Epithelial cell of esophagus (primary cell): Measurements from ENCODE around the gene MAPK12.

Source experiments
- DNase-seq: peaks from one replicate; pipeline ENCODE4 v3.0.0; 2010; ENCODE audit warnings: low read depth
- H3K4me3 ChIP-seq: 2 replicates; pipeline ENCODE4 v1.5.1; 2011; ENCODE audit warnings: mild to moderate bottlenecking, low read length, control low read depth
- TF ChIP-seq, protein P1 (sequence below): IDR thresholded peaks from 2 replicates; pipeline ENCODE4 v1.5.1; 2011; ENCODE audit warnings: low read depth, mild to moderate bottlenecking, low read length, control low read depth, inconsistent platforms; ENCODE audit not compliant: insufficient read depth; ENCODE audit errors: missing control alignments

Gene MAPK12

GRCh38 chr22:50215297-50216054 is 46.0 kb downstream of the MAPK12 start:
- DNase-seq = no peak
- TF ChIP-seq, protein P1, sequence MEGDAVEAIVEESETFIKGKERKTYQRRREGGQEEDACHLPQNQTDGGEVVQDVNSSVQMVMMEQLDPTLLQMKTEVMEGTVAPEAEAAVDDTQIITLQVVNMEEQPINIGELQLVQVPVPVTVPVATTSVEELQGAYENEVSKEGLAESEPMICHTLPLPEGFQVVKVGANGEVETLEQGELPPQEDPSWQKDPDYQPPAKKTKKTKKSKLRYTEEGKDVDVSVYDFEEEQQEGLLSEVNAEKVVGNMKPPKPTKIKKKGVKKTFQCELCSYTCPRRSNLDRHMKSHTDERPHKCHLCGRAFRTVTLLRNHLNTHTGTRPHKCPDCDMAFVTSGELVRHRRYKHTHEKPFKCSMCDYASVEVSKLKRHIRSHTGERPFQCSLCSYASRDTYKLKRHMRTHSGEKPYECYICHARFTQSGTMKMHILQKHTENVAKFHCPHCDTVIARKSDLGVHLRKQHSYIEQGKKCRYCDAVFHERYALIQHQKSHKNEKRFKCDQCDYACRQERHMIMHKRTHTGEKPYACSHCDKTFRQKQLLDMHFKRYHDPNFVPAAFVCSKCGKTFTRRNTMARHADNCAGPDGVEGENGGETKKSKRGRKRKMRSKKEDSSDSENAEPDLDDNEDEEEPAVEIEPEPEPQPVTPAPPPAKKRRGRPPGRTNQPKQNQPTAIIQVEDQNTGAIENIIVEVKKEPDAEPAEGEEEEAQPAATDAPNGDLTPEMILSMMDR = no peak

GRCh38 chr22:50213263-50213662 is 48.2 kb downstream of the MAPK12 start:
- no peak overlapping the region for H3K4me3 ChIP-seq
- TF ChIP-seq, protein P1 = no peak
- no peak for DNase-seq

More at GRCh38 chr22:50215297-50216054, 46.0 kb downstream of the MAPK12 start:
- no peak overlapping the region for H3K4me3 ChIP-seq

- DNase-seq = peak; percentile 50
- TF ChIP-seq, protein P1 = no peak
- no peak overlapping the region for H3K4me3 ChIP-seq
Observed at GRCh38 chr22:50211147-50211546, 50.3 kb downstream of the MAPK12 start.

DNA sequence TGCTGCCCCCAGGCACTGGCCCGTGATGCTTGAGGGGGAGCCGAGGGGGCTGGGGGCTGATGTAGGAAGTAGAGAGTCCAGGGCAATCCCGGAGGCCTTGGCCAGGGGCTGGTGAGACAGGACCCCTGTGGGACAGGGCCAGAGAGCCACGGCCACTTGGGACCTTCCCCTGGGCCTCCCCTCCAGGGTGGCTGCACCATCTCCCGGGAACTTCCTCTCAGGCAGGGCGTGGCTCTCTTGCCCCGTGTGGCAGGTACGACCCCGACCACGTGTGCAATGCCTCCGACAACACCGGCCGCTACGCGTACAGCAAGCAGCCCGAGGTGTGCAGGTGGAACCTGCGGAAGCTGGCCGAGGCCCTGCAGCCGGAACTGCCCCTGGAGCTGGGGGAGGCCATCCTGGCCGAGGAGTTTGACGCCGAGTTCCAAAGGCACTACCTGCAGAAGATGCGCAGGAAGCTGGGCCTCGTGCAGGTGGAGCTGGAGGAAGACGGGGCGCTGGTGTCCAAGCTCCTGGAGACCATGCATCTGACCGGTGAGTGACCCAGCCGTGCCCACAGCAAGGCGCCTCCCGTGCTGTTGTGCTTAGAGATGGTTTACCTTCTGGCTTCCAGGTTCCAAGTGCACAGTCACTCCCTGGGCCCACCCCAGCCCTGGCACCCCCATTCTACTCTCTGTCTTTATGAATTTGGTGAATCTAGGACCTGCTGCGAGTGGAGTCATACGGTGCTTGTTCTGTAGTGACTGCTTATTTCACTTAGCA is 50.9 kb downstream of the MAPK12 start:
- no peak overlapping the region for H3K4me3 ChIP-seq
- TF ChIP-seq, protein P1 = no peak
- no peak for DNase-seq

DNA sequence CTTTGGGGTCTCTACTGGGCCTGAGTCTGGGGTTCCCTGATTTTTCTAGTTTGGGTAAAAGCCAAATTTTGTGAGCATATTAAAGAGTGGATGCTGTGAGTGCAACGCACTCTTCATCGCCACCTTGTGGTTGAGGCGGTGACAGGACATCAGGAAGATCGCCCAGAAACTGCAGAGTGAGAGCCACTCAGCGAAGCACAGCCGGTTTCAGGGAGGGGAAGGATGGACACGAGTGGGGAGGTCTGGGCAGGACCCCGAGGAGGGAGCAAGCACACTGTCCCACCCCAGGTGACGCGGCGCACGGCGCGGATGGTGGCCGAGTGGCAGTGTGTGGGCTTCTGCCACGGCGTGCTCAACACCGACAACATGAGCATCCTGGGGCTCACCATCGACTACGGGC is 51.6 kb downstream of the MAPK12 start:
- DNase-seq = peak; percentile 65
- no peak overlapping the region for H3K4me3 ChIP-seq
- TF ChIP-seq, protein P1 = peak; percentile 94

DNA sequence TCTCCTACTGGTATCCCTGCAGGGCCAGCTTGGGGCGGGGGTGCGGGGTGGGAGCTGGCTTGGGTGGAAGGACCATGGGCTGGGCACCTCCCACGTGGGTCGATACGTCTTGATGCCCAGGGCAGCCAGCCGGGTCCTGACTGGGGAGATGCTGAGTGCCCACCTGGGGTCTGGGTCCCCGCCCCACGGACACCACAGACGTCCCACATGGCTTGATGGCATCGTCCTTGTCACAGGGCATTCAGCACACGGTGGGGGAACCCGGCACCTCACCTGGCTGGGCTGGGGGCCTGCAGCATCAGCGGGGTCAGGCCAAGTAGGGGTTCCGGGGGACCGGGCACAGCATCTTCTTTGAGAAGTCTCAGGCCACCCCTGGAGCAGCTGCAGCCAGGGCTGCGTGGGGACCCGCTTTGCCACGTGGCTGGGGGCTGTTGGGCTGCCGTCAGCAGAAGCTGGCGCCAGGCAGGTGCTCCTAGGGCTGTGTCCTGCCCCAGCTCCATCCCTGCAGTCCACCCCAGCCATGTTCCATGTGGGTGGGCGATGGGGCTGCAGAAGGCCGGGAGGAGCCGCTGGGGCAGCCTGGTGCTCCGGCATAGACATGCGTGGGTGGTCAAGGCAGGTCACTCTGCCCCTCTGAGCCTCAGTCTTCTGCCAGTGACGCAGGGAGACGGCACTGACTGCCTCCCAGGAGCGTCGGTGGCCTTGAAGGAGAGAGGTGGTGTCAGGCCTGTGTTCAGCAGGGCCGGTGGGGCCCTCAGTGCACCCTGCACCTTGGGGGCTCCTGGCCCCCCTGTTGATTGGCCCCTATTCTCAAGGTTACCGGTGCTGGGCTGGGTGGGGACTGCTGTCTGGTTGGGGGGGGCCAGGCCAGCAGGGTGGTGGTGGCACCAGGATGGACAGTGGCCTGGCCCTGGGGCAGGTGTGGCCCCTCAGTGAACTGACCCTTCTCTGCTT is 52.3 kb downstream of the MAPK12 start:
- TF ChIP-seq, protein P1 = no peak
- H3K4me3 ChIP-seq = no peak overlapping the region
- DNase-seq = no peak
